GM04504 (cell line): ENCODE measurements around the gene SIRT4.
"Not testable (repeated sequence)": the region's sequence is repeated elsewhere in the genome, so short reads cannot be mapped to it uniquely, and the experiment has no call there.

Experiments
- DNase-seq: peaks from one replicate; pipeline ENCODE4 v3.0.0-alpha.2; 2012; ENCODE audit warnings: low read depth

The SIRT4 gene

DNA sequence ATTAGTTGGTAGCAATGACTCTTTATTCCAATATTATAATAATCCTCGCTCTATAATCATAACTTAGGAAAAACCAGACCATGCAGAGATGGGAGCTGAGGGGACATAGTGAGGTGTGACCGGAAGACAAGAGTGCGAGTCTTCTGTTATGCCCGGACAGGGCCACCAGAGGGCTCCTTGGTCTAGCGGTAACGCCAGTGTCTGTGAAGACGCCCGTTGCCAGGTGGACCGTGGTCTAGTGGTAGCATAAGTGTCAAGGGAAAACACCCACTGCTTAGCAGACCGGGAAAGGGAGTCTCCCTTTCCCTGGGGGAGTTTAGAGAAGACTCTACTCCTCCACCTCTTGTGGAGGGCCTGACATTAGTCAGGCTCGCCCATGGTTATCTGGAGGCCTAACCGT, 33.3 kb downstream of the SIRT4 start:
- DNase-seq = not testable (repeated sequence)

DNA sequence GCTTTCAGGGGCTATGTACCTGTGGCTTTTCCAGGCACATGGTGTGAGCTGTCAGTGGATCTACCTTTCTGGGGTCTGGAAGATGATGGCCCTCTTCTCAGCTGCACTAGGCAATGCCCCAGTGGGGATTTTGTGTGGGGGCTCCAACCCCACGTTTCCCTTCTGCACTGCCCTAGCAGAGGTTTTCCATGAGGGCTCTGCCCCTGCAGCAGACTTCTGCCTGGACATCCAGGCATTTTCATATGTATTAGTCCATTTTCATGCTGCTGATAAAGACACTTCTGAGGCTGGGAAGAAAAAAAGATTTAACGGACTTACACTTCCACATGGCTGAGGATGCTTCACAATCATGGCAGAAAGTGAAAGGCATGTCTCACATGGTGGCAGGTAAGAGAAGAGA, 34.3 kb downstream of the SIRT4 start:
- DNase-seq = not testable (repeated sequence)

GRCh38 chr12:120337730-120338129, 35.6 kb downstream of the SIRT4 start:
- DNase-seq = no peak

DNA sequence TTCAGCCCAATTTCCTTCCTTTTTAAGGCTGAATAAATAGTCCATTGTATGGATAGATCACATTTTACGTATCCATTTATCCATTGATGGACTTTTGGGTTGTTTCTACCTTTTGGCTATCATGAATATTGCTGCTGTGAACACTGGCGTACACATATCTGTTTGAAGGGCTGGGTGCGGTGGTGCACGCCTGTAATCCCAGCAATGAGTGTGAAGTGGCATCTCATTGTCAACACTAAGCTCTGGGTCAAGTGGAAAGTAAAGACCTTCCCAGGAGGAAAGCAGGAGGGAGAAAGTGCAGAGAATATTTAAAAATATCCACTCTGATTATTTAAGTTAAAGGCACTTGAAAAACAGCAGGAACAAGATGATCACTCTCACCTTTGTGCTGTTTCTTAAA, 37.1 kb downstream of the SIRT4 start:
- DNase-seq = no peak

GRCh38 chr12:120342175-120343038, 40.3 kb downstream of the SIRT4 start:
- DNase-seq = no peak

DNA sequence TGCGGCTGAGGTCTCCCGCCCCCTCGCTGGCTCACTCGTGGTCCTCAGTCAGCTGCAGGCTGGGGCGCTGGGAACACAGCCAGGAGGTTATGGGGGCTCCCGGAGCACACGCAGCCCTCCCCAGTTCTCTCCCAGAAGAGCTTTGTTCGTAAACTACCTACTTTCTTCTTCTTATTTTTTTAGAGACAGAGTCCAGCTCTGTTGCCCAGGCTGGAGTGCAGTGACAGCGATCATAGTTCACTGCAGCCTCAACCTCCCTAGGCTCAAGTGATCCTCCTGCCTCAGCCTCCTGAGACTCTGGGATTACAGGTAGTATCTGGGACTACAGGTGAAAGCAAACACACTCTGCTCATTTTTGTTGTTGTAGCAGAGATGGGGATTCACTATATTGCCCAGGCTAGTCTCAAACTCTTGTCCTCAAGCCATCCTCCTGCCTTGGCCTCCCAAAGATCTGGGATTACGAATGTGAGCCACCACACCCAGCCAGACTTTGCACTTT, 41.0 kb downstream of the SIRT4 start:
- DNase-seq = no peak

DNA sequence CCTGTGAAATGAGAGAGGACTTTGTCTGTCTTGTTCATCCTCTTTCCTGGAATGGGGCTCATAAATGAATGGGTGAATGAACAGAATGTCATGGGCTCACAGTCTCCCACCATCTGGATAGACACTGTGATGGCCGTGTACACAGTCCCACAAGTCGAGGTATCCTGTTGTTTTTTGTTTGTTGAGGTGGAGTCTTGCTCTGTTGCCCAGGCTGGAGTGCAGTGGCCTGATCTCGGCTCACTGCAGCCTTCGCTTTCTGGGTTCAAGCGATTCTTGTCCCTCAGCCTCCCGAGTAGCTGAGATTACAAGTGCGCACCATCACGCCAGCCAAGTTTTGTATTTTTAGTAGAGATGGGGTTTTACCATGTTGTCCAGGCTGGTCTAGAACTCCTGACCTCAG, 41.6 kb downstream of the SIRT4 start:
- no peak for DNase-seq

DNA sequence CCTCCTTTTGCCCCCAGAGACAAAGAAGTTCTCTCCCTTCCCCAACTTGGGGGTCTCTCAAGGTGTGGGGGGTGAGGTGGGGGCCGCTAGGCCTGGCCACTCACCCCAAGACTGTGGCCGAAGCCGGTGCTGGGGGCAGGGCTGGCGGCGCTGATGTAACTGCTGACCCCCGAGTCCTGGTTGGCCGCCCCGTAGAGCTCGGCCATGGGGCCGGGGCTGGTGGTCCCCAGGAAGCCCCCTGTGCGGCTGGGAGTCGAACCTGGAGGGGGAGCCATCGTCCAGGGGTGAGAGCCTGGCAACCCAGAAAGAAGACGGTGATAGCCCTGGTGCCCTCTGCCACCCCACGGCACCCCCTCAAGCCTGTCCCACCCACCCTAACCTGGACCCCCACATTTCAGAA, 43.9 kb downstream of the SIRT4 start:
- DNase-seq = no peak

GRCh38 chr12:120346681-120347080, 44.6 kb downstream of the SIRT4 start:
- no peak for DNase-seq

DNA sequence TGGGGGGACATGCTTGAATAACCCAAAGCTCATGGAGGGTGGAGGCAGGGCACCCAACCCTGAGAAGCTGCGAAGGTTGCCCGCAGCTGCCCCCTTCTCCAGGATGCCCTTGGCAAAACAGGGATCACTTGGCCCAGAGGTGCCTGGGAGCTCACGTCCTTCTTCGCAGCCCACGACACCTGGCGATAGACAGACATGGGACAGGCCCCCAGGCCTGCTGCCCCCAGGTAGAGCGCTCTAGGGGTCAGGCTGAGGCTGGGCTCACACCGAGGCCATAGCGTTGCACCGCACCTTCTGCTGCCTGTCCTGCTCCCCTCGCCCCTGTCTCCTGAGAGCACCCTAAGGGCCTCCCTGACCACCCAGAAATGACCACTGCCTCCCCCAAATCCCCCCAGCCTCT, 45.6 kb downstream of the SIRT4 start:
- DNase-seq = no peak

GRCh38 chr12:120350576-120351350, 48.6 kb downstream of the SIRT4 start:
- DNase-seq = no peak

GRCh38 chr12:120352117-120352516, 50.0 kb downstream of the SIRT4 start:
- peak; percentile 15 for DNase-seq

- no peak for DNase-seq
Observed at GRCh38 chr12:120353136-120353535, 51.0 kb downstream of the SIRT4 start.

DNA sequence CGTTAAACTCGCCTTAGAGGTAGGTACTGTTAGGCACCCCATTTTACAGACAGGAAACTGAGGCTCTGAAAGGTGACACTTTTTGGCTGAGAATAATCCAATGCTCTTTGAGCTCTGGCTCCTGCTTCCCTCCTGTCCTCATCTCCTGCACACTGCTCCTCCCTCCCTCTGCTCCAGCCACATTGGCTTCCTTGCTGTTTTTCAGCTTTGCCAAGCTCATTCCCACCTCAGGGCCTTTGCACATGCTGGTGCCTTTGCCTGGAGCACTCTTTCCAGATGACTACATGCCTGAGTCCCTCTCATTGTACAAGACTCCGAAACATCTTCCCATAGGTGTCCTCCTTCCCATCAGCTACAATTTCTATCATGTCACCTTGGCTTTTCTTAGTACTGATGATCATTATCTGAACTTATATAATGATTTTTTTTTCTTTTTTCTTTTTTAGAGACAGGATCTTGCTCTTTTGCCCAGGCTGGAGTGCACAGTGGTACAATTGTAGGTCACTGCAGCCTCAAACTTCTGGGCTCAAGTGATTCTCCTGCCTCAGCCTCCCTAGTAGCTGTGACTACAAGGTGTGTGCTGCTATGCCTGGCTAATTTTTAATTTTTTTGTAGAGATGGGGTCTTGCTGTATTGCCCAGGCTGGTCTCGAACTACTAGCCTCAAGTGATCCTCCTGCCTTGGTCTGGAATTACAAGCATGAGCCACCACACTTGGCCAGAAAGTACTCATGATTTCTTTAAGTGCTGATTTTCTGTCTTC, 51.6 kb downstream of the SIRT4 start:
- no peak for DNase-seq

DNA sequence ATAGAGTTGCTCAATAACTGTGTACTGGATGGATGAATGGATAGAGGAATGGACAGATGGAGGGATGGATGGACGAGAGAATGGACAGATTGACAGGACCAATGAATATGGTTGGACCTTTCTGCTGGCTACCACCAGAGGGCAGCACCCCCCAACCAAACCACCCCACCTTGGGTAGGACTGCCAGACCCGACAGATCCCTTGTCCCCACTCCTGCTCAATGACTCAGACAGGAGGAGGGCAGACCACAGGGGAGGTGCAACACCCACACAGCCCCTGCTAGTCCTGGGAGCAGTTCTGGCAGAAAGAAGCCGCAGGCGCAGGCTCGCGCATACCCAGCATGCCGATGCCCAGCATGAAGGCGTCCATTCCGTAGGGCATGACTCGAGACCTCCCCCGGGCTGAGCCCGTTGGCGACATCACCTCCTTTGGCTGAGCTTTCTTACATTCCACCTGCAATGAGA, 54.5 kb downstream of the SIRT4 start:
- peak; percentile 47 for DNase-seq

DNA sequence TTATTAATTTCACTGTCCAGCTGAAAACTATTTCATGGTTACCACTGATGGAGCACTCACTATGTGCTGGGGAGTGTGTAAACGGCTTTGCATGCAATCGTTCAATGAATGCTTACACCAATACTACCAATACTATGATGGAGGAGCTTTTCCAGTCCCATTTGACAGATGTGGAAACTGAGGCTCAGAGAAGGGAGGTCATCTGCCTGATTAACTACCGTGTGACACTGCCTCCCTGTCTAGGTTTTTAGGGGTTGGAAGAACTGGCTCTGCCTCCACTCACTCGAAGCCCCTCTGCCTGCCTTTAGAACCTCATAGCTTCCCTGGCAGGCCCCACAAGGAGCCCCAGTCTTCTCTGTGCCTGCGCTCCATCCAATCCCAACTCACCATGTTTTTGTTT, 55.0 kb downstream of the SIRT4 start:
- no peak for DNase-seq

GRCh38 chr12:120358412-120359100, 56.4 kb downstream of the SIRT4 start:
- no peak for DNase-seq

GRCh38 chr12:120359128-120359527, 57.0 kb downstream of the SIRT4 start:
- DNase-seq = no peak

DNA sequence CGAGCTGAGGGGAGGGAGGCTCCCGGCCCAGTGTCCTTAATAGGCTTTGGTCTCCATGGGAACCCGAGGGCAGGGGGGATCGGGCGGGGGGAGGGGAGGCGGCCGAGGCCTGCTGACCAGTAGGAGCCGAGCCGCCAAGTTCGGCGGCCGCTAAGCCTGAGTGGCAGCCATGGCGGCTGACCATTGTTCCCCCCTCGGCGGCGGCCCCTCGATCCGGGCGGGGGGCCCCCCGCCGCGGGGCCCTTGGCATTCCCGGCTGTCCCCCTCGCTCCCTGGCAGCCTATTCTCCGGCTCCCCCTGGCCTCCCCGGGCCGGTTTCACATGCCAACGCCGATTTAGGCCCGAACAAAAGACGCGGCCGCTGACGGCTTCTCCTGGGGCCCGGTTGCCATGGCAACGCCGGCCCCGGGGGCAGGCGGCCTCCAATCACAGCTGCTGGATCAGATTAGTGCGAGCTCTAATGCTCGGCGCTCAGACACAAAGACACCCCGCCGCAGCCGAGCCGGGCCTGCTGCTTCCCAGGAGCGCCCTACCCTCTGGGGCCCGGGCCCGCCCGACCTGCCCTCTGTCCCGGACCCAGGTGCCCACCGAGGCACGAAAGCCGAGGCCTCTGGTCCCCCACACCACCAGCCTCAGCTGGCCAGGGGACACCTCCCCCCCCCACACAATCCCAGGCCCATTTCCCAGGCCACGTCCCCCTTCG, 59.5 kb downstream of the SIRT4 start:
- peak; percentile 24 for DNase-seq
